Testis (tissue), 2 donors: ENCODE results near the gene NKAP.

Source experiments
- POLR2A ChIP-seq: fragments of 450-650 bp; IDR thresholded peaks from one replicate; pipeline ENCODE4 v1.6.1; 2017; ENCODE audit warnings: antibody characterized with exemption, mild to moderate bottlenecking, moderate library complexity
- TF ChIP-seq, protein P1 (sequence below), 3 experiments: fragments of 450-650 bp in 2 of 3; fragments of 200-600 bp in 1 of 3; sonication (generic) in 1 of 3; IDR thresholded peaks; one replicate each; pipeline ENCODE4 v1.5.1; 2016 to 2019; ENCODE audit warnings: antibody characterized with exemption in 3 of 3, mild to moderate bottlenecking in 2 of 3, moderate library complexity in 1 of 3

DNA sequence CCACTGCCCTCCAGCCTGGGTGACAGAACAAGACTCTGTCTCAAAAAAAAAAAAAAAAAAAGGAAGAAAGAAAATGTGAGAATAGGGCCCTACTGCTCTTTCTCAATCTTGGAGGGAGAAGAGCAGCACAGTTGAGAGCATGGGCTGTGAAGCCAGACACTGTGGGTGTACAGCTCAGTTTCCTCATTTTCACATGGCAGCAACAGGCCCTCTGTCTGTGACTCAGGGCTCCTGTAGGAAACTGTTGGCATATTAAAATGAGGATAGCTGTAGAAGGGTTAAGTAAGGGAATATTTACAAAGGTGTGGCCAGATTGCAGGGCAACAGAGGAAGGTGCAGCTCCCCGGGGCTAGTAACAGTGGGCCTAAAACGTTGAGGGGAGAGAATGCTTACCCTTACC is 44.4 kb downstream of the NKAP start:
- TF ChIP-seq POLR2A, result no peak
- TF ChIP-seq, protein P1, sequence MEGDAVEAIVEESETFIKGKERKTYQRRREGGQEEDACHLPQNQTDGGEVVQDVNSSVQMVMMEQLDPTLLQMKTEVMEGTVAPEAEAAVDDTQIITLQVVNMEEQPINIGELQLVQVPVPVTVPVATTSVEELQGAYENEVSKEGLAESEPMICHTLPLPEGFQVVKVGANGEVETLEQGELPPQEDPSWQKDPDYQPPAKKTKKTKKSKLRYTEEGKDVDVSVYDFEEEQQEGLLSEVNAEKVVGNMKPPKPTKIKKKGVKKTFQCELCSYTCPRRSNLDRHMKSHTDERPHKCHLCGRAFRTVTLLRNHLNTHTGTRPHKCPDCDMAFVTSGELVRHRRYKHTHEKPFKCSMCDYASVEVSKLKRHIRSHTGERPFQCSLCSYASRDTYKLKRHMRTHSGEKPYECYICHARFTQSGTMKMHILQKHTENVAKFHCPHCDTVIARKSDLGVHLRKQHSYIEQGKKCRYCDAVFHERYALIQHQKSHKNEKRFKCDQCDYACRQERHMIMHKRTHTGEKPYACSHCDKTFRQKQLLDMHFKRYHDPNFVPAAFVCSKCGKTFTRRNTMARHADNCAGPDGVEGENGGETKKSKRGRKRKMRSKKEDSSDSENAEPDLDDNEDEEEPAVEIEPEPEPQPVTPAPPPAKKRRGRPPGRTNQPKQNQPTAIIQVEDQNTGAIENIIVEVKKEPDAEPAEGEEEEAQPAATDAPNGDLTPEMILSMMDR (IDR thresholded peaks at IDR 0.05), result no peak
